Right forelimb (tissue), 1 donor: ENCODE results near the gene ELAC2.
"Not testable (repeated sequence)": the region's sequence is repeated elsewhere in the genome, so short reads cannot be mapped to it uniquely, and the experiment has no call there.

ENCODE experiments used
- DNase-seq: peaks from one replicate; pipeline ENCODE4 v3.0.0-alpha.2; 2018

ELAC2 gene

GRCh38 chr17:12985431-12986293 lies 32.2 kb downstream of the ELAC2 start:
- no peak for DNase-seq

DNA sequence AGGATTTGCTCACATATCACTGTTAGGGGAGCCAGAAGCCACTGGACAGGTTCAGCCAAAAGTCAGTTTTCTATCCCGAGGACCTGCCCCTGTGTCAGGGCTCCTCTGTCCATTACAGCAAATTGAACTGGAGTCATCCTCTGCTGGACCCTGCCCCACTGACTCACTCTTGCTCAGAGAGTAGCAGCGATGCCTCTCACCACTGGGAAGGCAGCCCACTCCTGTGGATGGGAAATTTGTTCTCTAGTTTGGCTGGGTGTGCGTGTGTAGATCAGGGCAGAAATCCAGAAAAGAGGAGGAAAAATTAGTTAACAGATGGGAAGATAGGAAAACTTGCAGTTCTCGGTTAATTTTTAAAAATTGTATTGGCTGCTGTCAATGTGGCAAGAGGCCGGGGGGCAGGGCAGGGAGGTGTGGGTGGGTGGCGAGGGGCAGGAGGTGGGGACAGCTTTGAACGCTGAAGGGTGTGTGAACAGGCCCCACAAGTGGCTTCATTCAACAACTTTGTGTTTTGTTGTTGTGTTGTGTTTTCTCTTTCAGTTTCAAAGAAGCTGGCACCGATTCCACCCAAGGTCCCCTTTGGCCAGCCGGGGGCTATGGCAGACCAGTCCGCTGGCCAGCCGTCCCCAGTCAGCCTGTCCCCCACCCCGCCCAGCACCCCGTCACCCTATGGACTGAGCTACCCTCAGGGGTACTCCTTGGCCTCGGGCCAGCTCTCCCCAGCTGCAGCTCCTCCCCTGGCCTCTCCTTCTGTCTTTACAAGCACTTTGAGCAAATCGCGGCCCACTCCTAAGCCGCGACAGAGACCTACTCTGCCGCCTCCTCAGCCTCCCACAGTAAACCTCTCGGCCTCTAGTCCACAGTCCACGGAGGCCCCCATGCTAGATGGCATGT lies 33.6 kb downstream of the ELAC2 start:
- peak; percentile 84 for DNase-seq

- no peak for DNase-seq
Measured at GRCh38 chr17:12982224-12982623, 35.6 kb downstream of the ELAC2 start.

GRCh38 chr17:12979826-12980500 lies 37.9 kb downstream of the ELAC2 start:
- DNase-seq = no peak

GRCh38 chr17:12979246-12979645 lies 38.6 kb downstream of the ELAC2 start:
- DNase-seq = no peak

GRCh38 chr17:12978787-12979186 lies 39.0 kb downstream of the ELAC2 start:
- not testable (repeated sequence) for DNase-seq

- no peak for DNase-seq
Measured at GRCh38 chr17:12977008-12977751, 40.6 kb downstream of the ELAC2 start.

GRCh38 chr17:12974005-12974531 lies 43.8 kb downstream of the ELAC2 start:
- DNase-seq = peak; percentile 62

DNA sequence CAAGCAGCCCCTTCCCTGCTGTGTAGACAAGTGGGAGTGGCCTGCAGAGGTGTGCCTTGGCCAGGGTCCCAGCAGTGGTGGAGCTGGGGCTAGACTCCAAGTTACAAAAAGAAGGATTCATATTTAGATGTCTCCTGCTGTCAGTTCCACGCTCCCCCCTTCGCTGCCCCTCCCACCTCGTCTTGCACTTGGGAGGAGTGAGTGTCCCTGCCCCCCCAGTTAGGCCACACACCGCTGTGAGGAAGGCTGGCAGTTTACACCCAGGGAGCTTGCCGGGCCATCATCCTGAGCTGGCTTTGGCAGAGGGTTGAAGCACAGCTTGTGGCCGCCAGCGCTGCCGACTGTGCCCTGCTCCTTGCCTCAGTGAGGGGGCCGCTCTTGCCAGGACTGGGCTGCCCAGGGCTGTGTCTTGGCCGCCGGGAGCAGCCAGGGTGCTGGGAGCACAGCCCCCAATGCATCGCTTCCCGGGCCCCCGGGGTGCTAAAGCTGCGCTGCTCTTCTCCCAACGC lies 44.3 kb downstream of the ELAC2 start:
- DNase-seq = peak; percentile 64

DNA sequence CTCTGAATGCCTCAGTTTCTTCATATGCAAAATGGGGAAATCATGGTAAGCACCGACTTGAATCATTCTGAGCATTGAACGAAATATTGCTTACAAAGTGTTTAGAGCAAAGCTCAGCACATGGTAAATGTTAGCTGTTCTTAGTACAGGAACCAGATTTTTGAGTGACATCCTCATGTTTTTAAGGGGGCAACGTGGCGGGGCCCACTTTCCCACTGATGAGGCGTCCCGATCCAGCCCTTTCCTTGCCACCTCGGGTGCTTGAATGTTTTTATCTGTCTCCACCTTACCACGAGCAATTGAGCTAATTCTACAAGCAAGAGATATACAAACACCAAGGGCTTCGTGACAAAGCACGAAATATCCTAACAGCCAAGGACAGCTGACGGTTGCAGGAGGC lies 49.9 kb downstream of the ELAC2 start:
- DNase-seq = no peak

- no peak for DNase-seq
Measured at GRCh38 chr17:12966413-12966812, 51.4 kb downstream of the ELAC2 start.

- no peak for DNase-seq
Measured at GRCh38 chr17:12965988-12966387, 51.8 kb downstream of the ELAC2 start.

DNA sequence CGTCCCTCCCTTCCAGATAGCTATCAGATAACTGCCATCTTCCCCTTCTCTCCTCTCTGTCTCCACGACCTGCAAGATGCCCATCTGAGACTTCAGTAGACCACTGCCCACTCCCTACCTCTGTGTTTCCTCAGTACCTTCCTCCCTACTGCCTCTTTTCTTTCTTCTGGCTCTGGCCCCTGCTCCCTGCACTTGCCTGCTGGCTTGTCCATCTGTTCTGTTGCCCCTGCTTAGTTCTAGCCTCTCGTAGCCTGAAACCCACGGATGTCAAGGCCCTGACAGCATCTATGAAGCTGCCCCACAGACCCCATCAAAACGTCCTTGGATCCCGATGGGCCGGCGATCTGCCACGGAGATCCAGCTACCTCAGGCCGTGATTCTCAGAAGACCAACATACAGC lies 53.0 kb downstream of the ELAC2 start:
- DNase-seq = no peak

DNA sequence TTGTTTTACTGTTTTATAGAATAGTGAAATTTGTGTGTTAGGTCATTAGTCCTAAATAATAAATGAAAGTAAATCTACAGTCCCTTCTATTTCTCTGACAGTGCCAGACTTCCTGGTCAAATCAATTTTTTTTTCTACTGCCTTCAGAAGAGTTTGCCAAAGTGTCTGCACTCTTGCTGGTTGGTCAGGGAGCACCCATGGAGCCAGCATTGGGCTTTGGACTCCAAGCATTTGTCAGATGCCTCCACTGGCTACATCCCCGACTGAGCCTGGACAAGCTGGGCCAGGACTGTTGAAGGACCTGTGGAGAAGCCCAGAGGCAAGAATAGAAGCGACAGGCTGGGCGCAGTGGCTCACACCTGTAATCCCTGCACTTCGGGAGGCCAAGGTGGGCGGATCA lies 53.7 kb downstream of the ELAC2 start:
- no peak for DNase-seq

GRCh38 chr17:12963505-12963904 lies 54.3 kb downstream of the ELAC2 start:
- DNase-seq = no peak

DNA sequence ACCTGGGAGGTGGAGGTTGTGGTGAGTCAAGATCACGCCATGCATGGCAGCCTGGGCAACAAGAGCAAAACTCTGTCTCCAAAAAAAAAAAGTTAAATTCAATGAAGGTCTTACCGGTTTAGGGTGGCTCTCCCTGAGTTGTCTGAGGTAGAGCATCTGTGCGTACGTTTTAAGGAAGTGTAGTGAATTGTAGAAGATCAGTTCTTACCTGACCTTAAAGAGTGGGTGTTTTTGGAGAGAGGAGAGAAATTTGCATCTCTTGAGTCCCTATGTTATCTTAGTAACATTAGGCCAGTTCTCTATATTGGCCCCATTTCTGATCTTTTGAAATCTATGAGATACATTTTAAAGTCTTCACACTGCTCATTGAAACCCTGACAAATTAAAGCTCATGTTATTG lies 56.2 kb downstream of the ELAC2 start:
- no peak for DNase-seq

DNA sequence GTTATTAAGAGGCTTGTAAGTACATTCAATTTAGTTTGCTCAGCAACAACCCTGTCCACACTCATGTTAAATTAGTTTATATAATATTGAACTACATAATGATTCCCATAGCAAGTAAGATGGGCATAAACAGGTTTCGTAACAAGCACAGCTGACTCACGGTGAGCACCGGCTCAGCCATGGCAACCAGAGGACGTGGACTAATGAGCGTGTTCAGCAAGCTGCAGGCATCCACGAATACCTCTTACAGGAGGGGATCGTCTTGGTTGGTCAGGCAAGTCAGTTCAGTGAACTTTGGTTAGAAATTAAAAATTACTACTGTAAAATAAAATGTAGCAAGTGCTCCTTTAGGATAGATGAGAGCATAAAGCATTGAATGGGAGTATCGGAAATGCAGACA lies 58.4 kb downstream of the ELAC2 start:
- no peak for DNase-seq

DNA sequence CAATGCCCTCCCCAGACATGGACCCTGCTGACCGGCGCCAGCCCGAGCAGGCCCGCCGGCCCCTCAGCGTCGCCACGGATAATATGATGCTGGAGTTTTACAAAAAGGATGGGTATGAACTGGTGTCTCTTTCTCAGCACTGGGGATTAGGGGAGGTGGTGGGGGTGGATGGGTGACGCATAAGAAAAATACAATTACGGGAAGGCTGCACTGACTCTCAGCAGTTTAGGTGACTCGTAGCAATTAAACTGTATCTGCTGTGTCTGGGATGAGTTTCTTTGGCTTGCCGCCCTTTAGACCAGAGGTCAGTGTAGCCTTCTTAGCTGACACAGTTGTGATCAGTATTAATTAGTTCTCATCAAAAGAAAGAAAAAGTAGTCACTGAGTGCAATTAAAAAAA lies 59.0 kb downstream of the ELAC2 start:
- no peak for DNase-seq

DNA sequence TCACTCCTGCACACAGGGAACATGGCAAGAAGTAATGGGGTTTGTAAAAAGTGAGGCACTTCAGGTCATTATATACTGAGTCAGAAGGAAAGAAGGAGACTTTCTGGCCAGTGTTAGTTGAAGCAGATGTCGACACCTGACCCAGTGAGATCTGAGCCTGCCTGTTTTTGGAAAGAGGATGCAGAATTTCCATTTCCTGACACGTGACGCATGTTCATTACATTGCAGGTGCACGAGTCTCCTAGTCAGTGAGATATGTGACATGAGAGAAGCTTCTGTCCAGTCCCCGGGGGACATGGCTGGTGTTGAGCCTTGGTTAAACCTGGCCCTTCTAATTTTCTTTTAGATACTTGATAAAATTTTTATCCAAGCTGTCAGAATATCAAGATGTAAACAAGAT lies 62.3 kb downstream of the ELAC2 start:
- no peak for DNase-seq

GRCh38 chr17:12953156-12953555 lies 64.7 kb downstream of the ELAC2 start:
- DNase-seq = no peak

- DNase-seq = no peak
Measured at GRCh38 chr17:12952012-12952411, 65.8 kb downstream of the ELAC2 start.

DNA sequence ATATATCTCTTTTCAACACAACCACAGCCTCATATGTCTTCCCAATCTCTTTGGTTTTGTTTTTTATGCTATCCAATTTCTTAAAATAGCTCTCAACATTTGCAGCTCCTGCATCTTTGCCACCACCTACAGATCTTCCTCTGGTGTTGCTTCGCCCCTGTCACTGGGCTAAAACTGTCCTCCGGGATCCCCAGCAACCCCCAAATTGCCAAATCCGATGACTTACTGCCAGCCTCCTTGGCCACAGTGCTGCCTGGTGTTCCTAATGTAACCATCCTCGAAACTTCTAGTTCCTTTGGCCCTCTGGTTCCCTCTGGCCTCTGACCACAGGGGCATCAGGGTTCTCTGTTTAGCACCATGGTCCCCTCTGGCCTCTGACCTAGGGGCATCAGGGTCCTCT lies 70.8 kb downstream of the ELAC2 start:
- DNase-seq = no peak
